Caki2 (cell line): ENCODE measurements around the gene LIMCH1. TPM values are rescaled to one million over a fixed set of nuclear protein-coding genes. Genes with fewer than 3 reads are reported as not detected.
A peak's percentile ranks its signal among the peaks of the same experiment; 100 is the strongest.
"Not testable (repeated sequence)": the region's sequence is repeated elsewhere in the genome, so short reads cannot be mapped to it uniquely, and the experiment has no call there.

Experiments
- DNase-seq: peaks from one replicate; pipeline ENCODE4 v3.0.0-alpha.2; 2015; ENCODE audit warnings: low read depth
- in situ Hi-C: cut with HindIII; loops from 2 replicates; pipeline ENCODE4 v1.10.0; 2016; ENCODE audit warnings: low sequenced_read_pairs, low pct_unique_long_range_greater_than_20kb, mixed read lengths
- total RNA-seq: library from RNA; depleted of rRNA; stranded (reverse); fragments of >200 nt; shearing (Covaris generic); gene quantifications from 2 replicates; pipeline ENCODE4 v1.2.3, GENCODE V29; 2014; ENCODE audit warnings: low replicate concordance; rRNA removed

LIMCH1 gene, protein sequence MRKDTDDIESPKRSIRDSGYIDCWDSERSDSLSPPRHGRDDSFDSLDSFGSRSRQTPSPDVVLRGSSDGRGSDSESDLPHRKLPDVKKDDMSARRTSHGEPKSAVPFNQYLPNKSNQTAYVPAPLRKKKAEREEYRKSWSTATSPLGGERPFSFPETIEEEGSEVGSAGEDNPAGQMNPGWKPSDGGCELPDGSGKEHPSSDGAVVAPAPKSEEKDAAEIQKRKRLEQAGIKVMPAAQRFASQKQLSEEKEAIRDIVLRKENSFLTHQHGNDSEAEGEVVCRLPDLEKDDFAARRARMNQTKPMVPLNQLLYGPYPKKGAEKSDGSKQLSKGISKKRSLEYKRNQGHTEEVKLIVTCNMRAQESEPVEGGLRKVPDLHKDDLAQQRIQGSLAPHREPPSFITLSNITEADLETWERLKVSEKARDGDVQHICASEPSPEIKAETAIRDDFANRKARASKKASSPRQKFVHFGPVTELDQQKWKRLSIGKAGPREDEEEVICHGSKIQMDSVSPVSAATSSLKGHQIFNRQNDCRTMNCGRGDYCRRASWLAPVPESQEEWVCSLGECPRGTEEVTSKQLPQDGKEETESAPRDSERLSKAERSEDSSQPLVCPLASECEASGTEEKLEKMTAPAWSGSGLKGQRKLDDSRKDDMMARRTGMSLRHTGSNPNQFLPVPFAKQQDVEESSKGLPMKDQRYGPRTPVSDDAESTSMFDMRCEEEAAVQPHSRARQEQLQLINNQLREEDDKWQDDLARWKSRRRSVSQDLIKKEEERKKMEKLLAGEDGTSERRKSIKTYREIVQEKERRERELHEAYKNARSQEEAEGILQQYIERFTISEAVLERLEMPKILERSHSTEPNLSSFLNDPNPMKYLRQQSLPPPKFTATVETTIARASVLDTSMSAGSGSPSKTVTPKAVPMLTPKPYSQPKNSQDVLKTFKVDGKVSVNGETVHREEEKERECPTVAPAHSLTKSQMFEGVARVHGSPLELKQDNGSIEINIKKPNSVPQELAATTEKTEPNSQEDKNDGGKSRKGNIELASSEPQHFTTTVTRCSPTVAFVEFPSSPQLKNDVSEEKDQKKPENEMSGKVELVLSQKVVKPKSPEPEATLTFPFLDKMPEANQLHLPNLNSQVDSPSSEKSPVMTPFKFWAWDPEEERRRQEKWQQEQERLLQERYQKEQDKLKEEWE (N-terminal part only)
- total RNA-seq = 204 and 241 TPM in 2 replicates

DNA sequence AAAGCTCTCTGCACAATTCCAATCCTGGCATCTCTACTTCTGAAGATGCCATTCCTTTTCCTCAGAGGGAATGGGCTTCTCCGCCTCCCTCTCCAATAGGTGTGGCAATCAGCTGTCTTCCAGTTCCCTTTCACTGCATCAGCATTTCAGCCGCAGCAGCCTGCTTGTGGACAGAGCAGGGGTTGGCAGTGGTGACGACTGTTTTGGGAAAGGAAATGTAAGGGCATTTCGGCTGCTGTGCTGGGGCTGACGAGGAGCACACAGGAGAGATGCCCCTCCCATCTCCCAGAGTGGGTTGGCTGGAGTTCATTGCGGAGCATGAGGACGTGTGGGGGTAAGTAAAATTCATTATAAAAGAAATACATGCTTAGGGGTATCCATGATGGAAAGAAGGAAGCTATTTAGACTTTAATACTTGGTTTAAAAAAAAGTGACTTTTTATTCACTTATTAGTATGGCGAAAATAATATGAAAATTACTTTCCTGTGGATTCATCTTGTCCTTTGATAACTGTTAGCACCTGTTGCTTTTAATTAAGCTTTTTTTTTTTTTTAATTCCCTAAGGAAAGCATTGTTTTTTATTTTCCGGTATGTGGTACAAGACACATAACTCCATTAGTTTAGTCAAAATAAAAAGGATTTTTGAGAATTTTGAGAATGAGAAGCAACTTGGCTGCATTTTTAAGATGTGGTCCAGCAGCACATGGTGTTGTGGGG, at the start of gene LIMCH1:
Gene LIMCH1, plus strand, starts transcription at position 141 of the 717 bp plus-strand sequence. CDS start 67,839 bp downstream, outside the sequence.
- in situ Hi-C loops = no loop called here
- peak; percentile 79 for DNase-seq

DNA sequence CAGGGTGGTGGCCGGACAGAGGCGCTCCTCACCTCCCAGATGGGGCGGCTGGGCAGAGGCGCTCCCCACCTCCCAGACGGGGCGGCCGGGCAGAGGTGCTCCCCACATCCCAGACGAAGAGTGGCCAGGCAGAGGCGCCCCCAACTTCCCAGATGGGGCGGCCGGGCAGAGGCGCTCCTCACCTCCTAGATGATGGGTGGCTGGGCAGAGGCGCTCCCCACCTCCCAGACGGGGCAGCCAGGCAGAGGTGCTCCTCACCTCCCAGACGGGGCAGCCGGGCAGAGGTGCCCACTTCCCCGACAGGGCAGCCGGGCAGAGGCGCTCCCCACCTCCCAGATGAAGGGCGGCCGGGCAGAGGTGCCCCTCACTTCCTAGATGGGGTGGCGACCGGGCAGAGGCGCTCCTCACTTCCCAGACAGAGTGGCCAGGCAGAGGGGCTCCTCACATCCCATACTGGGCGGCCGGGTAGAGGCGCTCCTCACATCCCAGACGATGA, 46.8 kb upstream of the LIMCH1 start:
- DNase-seq, in situ Hi-C loops: not testable (repeated sequence)

DNA sequence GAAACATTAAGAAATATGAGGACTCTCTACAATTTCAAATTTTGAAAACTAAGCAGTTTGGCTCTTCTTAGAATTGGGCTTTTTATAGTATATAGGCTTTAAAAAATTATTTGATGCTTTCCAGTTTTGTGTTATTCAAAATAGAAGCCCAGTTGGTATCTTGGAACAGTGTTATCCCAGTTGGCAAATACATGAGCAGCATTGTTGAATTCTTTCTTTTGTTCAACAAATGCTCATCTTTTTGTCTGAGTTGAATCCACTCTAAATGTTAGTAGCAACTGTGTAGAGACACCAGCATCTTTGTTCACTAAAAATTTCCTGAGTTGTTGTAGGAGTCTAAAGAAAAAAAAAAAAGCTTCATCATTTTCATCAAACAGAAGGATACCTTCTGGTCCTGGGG, 41.0 kb upstream of the LIMCH1 start:
- in situ Hi-C loops = no loop called here
- no peak for DNase-seq

DNA sequence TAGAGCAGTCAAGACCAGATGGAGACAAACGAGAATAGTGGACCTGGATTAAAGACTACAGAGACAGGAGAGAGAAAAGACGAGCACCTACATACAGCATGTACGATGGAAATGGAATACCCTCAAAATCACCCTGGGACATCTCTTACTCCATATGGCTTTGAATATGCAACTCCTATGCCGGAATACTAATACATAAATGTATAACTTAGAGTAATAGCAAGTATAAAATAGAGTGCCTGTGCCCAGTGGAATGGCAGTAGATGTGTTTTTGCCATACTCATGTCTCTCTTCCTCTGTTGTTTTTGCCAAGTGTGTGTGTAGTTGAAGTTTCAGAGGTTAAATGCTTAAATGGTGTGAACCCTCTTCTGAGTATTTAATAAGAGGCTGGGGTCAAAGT, 39.8 kb upstream of the LIMCH1 start:
- no peak for DNase-seq
- in situ Hi-C loops = no loop called here

DNA sequence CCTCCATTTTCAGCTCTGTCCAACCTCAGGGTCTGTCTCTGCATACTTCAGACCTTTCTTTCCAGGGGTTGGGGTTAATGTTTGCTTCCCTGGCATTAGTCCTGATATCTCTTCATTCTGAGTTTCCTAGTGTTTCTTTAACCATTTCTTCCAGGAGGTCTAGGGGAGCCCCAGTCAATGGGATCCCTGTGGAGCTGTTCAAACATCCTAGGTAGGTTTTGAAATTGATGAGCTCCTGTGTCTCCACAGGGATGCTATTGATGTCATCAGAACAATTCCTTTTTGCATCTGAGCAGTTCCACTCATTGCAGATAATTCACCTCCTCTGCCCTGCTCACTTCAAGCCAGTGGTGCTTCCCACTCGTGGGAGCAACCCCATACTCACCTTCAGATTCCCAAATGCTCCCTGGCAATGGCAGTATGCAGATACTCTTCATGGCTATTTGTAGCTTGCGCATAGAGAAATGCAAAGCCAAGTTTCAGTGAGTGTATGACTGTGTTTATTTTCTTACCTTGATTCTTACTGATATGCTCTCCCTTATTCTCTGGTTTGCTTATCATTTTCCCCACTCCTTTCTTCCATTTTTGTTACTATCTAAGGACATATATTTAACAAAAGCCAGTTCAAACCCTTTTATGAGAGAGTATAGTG, 33.7 kb upstream of the LIMCH1 start:
- no peak for DNase-seq
- in situ Hi-C loops = no loop called here

DNA sequence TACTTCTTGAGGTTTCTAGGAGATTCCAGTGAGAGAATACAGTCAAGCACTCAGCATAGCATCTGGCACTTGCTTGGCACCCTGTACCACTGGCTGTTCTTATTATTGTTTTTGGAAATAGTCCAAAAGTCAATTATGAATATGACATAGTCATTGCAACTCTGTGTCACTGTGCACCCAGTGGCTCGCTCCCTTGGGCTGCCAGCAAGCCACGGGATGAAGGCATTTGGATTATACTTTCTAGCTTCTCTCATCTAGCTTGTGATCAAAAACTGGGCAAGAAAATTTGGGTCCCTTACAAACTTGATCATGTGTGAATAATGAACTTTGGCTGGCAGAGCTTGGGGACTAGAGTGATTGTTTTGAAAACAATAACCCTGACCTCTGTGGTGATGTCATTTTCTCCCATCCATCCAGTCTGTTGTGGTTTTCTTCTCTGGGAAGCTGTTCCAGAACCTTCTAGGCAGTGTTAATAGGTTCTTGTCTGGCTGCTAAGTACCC, 32.7 kb upstream of the LIMCH1 start:
- in situ Hi-C loops = no loop called here
- DNase-seq = peak; percentile 95

DNA sequence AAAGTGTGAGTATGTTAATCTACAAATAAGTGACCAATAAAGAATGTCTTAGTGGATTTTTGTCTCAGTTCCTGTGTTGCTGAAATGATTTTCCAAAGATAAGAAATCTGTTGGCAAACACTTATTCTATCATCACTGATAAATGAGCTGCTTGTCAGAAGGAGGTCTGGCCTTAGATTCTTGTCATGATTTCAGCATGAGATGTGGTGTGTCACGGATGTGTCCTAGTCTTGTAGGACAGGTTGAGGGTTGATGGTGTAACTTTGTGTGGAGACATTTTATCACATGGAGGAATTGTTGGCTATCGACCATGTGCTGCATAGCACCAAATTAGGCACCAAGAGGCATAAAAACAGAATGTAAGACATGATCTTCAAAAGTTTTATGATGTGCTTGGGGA, 31.8 kb upstream of the LIMCH1 start:
- DNase-seq = peak; percentile 90
- in situ Hi-C loops = no loop called here

DNA sequence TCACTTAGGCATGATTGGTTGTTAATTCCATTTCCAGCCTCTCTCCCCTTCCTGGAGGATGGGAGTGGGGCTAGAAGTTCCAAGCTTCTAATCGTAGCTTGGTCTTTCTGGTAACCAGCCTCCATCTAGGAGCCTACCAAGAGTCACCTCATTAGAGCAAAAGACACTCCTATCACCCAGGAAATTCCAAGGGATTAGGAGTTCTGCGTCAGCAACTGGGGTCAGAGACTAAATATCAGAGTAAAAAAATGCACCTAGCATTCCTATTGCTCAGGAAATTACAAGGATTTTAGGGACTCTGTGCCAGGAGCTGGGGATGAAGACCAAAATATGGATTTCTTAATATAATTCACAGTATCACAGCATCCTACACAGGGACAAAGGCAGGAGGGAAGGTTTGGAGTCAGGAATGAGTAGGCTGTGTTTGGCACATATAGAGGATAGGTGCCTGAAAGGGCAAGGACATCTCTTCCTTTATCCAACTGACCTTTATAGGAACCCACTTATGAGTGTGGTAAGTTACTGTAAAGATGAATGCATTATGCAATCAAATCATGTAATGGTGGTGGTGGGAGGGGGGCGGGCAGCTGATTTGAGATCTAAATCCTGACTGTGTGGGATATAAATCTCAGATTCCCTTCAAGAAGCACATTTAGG, 30.5 kb upstream of the LIMCH1 start:
- DNase-seq = no peak
- in situ Hi-C loops = no loop called here

DNA sequence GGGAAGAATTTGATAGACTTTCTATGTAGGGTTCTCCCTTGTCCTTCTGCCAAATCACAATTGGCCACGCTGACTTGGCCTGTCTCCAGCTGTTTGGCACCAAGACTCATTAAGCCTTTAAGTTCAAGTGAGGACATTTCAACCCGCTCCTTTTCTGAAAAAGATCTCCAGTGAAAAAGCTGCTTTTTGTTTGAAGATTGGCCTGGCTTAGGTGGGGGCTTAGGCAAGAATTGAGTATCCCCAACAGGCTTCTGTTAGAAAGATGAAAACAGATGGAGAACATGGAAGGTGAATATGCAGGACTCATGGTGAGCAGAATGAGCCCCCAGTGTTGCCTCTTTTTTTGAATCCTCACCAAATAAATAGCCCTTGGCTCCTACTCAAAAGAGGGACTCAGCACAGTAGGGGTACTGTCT, 28.5 kb upstream of the LIMCH1 start:
- DNase-seq = no peak
- in situ Hi-C loops = no loop called here

DNA sequence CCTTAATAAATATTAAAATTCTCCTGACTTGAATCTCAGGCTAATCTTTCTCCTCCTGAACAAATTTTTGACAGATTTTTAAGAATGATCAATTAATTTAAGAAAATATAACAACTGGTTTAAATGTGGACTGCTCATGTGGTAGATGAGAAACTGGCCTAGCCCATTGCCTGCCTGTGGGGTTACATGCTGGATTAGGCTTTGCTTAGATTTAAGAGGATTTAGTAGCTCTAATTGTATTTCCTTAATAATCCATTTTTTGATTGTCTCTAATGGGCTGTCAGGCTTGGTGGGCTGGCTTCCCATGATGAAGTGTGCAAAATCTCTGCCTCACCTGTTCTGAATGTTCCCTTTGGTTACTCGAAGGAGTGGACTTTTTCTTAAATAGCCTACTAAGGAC, 27.8 kb upstream of the LIMCH1 start:
- in situ Hi-C loops = no loop called here
- no peak for DNase-seq

DNA sequence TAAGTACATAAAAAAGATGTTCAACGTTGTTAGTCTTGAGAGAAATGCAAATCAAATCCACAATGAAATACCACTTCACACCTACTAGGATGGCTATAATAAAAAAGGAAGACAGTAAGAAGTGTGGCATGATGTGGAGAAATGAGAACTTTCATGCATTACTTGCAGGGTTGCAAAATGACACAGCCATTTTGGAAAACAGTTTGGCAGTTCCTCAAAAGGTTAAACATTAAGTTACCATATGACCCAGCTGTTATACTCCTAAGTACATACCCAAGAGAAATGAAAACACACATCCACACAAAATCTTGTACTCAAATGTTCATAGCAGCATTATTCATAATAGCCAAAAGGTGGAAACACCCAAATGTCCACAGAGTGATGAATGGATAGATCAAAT, 25.8 kb upstream of the LIMCH1 start:
- peak; percentile 35 for DNase-seq
- in situ Hi-C loops = no loop called here

DNA sequence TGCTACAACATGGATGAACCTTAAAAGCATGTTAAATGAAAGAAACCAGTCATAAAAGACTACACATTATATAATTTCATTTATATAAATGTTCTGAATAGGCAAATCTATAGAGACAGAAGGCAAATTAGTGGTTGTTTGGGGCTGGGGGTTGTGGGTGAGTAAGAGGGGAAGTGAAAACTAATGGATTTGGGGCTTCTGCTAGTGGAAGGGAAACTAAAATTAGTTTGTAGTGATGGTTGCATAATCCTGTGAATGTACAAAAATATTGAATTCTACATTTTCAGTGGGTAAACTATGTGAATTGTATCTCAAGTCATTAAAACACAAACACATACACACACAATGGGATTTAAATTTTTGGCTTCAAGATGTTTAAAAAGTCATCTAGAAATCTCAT, 25.4 kb upstream of the LIMCH1 start:
- no peak for DNase-seq
- in situ Hi-C loops = no loop called here

DNA sequence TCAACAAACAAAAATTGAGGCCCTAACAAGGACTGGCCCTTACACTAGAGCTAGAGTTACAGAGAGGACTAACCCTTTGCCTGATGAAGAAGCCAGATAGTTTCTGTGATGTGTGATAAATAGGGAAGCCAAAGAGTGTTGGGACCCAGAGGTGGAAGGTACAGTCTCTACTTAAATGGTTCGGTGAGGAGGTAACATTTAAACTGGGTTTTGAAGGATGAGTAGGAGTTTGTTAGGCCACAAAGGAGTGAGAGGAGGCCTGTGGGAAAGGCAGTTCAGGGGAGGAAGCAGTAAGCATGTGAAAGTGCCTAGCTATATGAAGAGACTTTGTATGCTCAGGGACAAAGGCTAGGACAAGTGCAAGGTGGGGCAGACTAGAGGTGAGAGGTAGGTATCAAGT, 23.8 kb upstream of the LIMCH1 start:
- in situ Hi-C loops = no loop called here
- DNase-seq = no peak

DNA sequence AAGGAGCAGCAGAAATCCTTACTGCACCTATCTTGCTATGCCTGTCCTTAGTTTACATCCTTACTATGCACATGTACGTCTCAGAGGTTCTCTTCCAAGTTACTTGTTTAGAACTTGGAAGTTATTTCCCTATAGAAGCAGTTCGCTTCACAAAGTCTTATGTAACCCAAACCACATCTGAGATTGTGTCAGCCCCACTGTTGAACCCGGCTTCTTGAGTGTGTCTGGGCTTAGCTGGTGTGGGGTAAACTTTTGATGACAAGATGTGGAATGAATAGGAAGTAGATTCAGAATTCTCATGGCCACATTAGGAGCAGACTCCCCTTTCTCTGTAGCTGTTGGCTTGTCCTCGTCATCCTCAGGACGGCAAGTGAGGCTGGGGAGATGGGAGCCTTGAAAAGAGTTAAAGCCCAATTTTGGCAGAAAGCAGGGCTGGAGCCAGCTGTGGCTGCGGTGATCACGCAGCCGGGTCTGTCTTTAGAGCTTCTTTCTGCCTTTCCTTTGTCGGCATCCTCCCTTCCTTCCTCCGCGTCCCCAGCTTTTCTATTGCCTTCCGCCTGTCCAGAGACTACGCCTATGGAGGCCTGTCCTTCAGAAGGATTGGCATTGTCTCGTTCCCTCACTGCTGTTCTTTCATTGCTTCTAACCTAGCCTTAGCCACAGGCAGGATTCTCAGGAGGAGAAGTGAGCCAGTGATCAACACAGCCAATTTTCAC, 23.0 kb upstream of the LIMCH1 start:
- DNase-seq = no peak
- in situ Hi-C loops = no loop called here

DNA sequence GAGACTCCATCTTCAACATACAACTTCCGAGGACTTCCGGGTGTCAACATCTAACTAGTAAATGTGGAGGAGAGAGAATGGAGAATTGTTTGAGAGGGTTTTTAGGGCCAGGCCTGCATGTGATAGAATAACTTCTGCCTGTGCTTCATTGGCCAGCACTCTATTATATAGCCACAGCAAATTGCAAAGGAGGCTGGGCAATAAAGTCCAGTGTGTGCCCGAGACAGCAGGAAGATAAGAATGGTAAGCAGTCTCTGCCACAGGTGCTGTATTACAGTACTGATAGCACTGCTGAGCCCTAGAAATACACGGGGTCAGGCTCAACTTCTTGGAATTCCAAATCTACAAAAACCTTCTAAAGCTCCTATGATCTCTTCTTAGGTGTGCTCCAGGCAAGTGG, 20.8 kb upstream of the LIMCH1 start:
- in situ Hi-C loops = no loop called here
- no peak for DNase-seq

DNA sequence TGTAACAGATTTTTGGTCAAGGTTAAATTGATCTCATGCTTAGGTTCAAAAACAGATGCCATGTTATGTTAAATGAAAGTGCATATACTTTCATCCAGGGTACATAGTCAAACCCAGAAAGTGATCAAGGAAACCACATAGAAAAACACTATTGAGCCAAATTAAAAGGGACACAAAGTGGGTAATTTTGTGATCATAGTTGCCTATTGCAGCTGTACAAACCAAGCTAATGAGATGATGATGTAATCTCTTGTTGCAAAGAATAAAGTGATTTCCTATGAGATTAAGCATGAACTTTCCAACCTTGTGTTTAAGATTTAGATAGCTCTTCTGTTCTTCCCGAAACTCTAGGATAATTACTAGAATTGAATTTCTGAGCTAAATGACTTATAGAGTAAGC, 20.2 kb upstream of the LIMCH1 start:
- DNase-seq = no peak
- in situ Hi-C loops = no loop called here
